WTC11 (cell line): ENCODE data around the gene C5orf24. TPM values are rescaled to one million over a fixed set of nuclear protein-coding genes. Genes with fewer than 3 reads are reported as not detected.

Source experiments
- ATAC-seq: fragments of 200-7000 bp; cut with Tn5 transposase; 2 replicates; pipeline ENCODE4 v1.10.0; 2021; ENCODE audit warnings: mild to moderate bottlenecking, moderate library complexity
- CTCF ChIA-PET: fragments of 300-600 bp; sonication (Branson Sonifier 250); formaldehyde crosslinking; loops from one replicate; lab custom pipeline; 2021; ENCODE audit warnings: antibody characterized with exemption; lab: Charles Lee
- POLR2A ChIA-PET: fragments of 350-600 bp; sonication (Branson Sonifier 250); formaldehyde crosslinking; loops from one replicate; lab custom pipeline; 2021; ENCODE audit warnings: antibody characterized with exemption; lab: Charles Lee
- DNase-seq: peaks from one replicate; pipeline ENCODE4 v3.0.0; 2021; ENCODE audit warnings: low spot score
- H3K27ac Mint-ChIP-seq: 2 replicates; pipeline ENCODE4 v1.8.0; 2021; ENCODE audit warnings: mixed read lengths
- H3K27me3 Mint-ChIP-seq: 2 replicates; pipeline ENCODE4 v1.8.0; 2021; ENCODE audit warnings: low read depth, mild to moderate bottlenecking, moderate library complexity, mixed read lengths
- H3K36me3 Mint-ChIP-seq: 2 replicates; pipeline ENCODE4 v1.8.0; 2021; ENCODE audit warnings: mixed read lengths
- H3K4me1 Mint-ChIP-seq: 2 replicates; pipeline ENCODE4 v1.8.0; 2022; ENCODE audit warnings: mixed read lengths
- H3K4me3 Mint-ChIP-seq: 2 replicates; pipeline ENCODE4 v1.8.0; 2021; ENCODE audit warnings: mild to moderate bottlenecking, moderate library complexity, mixed read lengths
- H3K9me3 Mint-ChIP-seq: 2 replicates; pipeline ENCODE4 v1.8.0; 2021; ENCODE audit warnings: mixed read lengths
- CREB1 ChIP-seq: sonication (generic); formaldehyde crosslinking; IDR thresholded peaks from 2 replicates; pipeline ENCODE4 v1.8.0; 2023; ENCODE audit warnings: mild to moderate bottlenecking, missing genetic modification reagents
- CTCF ChIP-seq: fragments of 200-600 bp; IDR thresholded peaks from 2 replicates; pipeline ENCODE4 v1.8.0; 2022; ENCODE audit warnings: antibody characterized with exemption
- GABPB1 ChIP-seq: sonication (generic); formaldehyde crosslinking; IDR thresholded peaks from 2 replicates; pipeline ENCODE4 v1.8.1; 2023; ENCODE audit warnings: mild to moderate bottlenecking, missing genetic modification reagents
- HMGA2 ChIP-seq: fragments of 250-450 bp; sonication (Bioruptor Pico); IDR thresholded peaks from 2 replicates; pipeline ENCODE4 v1.4.0; 2021; ENCODE audit warnings: mild to moderate bottlenecking, moderate library complexity
- MYBL2 ChIP-seq: sonication (generic); formaldehyde crosslinking; IDR thresholded peaks from 2 replicates; pipeline ENCODE4 v1.8.1; 2023; ENCODE audit warnings: mild to moderate bottlenecking, moderate library complexity, missing genetic modification reagents
- NR3C1 ChIP-seq: sonication (generic); formaldehyde crosslinking; conservative IDR thresholded peaks from 2 replicates; pipeline ENCODE4 v1.8.1; 2023; ENCODE audit warnings: low read depth, mild to moderate bottlenecking, missing genetic modification reagents
- TP53 ChIP-seq: sonication (generic); formaldehyde crosslinking; IDR thresholded peaks from 2 replicates; pipeline ENCODE4 v1.8.1; 2023; ENCODE audit warnings: mild to moderate bottlenecking, missing genetic modification reagents
- ZBTB43 ChIP-seq: sonication (generic); formaldehyde crosslinking; IDR thresholded peaks from 2 replicates; pipeline ENCODE4 v1.8.1; 2023; ENCODE audit warnings: mild to moderate bottlenecking, missing genetic modification reagents
- ZNF416 ChIP-seq: fragments of 250-450 bp; sonication (Bioruptor Pico); IDR thresholded peaks from 2 replicates; pipeline ENCODE4 v1.9.0; 2021; ENCODE audit warnings: mild to moderate bottlenecking, inconsistent platforms
- ZNF532 ChIP-seq: fragments of 250-450 bp; sonication (Bioruptor Pico); IDR thresholded peaks from 2 replicates; pipeline ENCODE4 v1.9.0; 2021; ENCODE audit warnings: mild to moderate bottlenecking, borderline replicate concordance
- total RNA-seq: library from RNA; stranded (reverse); gene quantifications from 3 replicates; pipeline ENCODE4 v1.2.3, GENCODE V29; 2021
- TF ChIP-seq, protein P1 (sequence below): sonication (generic); formaldehyde crosslinking; IDR thresholded peaks from 2 replicates; pipeline ENCODE4 v1.8.0; 2022; ENCODE audit warnings: mild to moderate bottlenecking, missing genetic modification reagents
- TF ChIP-seq, protein P2 (sequence below): fragments of 250-450 bp; sonication (Bioruptor Pico); IDR thresholded peaks from 2 replicates; pipeline ENCODE4 v1.9.0; 2021; ENCODE audit warnings: moderate library complexity, mild to moderate bottlenecking, inconsistent platforms, borderline replicate concordance
- TF ChIP-seq, protein P3 (sequence below): sonication (generic); formaldehyde crosslinking; IDR thresholded peaks from 2 replicates; pipeline ENCODE4 v1.8.1; 2023; ENCODE audit warnings: mild to moderate bottlenecking, missing genetic modification reagents, borderline replicate concordance
- TF ChIP-seq, protein P4 (sequence below): sonication (generic); formaldehyde crosslinking; IDR thresholded peaks from 2 replicates; pipeline ENCODE4 v1.8.0; 2022; ENCODE audit warnings: mild to moderate bottlenecking, missing genetic modification reagents

C5orf24 gene
- total RNA-seq, 1 experiment from 2014 or later = 15.7 TPM

- TF ChIP-seq NR3C1 (CRISPR knock-in tag) (0 out of 2 replicates have a peak, but pooled peaks have one; percentile 84), TP53 (CRISPR knock-in tag) (0 out of 2 replicates have a peak, but pooled peaks have one; percentile 63), ZBTB43 (CRISPR knock-in tag) (0 out of 2 replicates have a peak, but pooled peaks have one; percentile 10), GABPB1 (CRISPR knock-in tag) (peak; percentile 44), MYBL2 (CRISPR knock-in tag) (0 out of 2 replicates have a peak, but pooled peaks have one; percentile 45), CREB1 (CRISPR knock-in tag) (no peak), ZNF416 (CRISPR knock-in tag) (0 out of 2 replicates have a peak, but pooled peaks have one; percentile 5), CTCF (peak; percentile 82)
- TF ChIP-seq, protein P1, sequence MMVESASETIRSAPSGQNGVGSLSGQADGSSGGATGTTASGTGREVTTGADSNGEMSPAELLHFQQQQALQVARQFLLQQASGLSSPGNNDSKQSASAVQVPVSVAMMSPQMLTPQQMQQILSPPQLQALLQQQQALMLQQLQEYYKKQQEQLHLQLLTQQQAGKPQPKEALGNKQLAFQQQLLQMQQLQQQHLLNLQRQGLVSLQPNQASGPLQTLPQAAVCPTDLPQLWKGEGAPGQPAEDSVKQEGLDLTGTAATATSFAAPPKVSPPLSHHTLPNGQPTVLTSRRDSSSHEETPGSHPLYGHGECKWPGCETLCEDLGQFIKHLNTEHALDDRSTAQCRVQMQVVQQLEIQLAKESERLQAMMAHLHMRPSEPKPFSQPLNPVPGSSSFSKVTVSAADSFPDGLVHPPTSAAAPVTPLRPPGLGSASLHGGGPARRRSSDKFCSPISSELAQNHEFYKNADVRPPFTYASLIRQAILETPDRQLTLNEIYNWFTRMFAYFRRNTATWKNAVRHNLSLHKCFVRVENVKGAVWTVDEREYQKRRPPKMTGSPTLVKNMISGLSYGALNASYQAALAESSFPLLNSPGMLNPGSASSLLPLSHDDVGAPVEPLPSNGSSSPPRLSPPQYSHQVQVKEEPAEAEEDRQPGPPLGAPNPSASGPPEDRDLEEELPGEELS (CRISPR knock-in tag) = 0 out of 2 replicates have a peak, but pooled peaks have one; percentile 31
- TF ChIP-seq, protein P2, sequence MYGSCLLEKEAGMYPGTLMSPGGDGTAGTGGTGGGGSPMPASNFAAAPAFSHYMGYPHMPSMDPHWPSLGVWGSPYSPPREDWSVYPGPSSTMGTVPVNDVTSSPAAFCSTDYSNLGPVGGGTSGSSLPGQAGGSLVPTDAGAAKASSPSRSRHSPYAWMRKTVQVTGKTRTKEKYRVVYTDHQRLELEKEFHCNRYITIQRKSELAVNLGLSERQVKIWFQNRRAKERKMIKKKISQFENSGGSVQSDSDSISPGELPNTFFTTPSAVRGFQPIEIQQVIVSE = no peak
- TF ChIP-seq, protein P3, sequence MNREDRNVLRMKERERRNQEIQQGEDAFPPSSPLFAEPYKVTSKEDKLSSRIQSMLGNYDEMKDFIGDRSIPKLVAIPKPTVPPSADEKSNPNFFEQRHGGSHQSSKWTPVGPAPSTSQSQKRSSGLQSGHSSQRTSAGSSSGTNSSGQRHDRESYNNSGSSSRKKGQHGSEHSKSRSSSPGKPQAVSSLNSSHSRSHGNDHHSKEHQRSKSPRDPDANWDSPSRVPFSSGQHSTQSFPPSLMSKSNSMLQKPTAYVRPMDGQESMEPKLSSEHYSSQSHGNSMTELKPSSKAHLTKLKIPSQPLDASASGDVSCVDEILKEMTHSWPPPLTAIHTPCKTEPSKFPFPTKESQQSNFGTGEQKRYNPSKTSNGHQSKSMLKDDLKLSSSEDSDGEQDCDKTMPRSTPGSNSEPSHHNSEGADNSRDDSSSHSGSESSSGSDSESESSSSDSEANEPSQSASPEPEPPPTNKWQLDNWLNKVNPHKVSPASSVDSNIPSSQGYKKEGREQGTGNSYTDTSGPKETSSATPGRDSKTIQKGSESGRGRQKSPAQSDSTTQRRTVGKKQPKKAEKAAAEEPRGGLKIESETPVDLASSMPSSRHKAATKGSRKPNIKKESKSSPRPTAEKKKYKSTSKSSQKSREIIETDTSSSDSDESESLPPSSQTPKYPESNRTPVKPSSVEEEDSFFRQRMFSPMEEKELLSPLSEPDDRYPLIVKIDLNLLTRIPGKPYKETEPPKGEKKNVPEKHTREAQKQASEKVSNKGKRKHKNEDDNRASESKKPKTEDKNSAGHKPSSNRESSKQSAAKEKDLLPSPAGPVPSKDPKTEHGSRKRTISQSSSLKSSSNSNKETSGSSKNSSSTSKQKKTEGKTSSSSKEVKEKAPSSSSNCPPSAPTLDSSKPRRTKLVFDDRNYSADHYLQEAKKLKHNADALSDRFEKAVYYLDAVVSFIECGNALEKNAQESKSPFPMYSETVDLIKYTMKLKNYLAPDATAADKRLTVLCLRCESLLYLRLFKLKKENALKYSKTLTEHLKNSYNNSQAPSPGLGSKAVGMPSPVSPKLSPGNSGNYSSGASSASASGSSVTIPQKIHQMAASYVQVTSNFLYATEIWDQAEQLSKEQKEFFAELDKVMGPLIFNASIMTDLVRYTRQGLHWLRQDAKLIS (CRISPR knock-in tag) = 0 out of 2 replicates have a peak, but pooled peaks have one; percentile 34
- TF ChIP-seq, protein P4, sequence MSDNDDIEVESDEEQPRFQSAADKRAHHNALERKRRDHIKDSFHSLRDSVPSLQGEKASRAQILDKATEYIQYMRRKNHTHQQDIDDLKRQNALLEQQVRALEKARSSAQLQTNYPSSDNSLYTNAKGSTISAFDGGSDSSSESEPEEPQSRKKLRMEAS (CRISPR knock-in tag) = peak; percentile 44; the same call in 1 of the 2 replicates
These were observed 59.0 kb downstream of the C5orf24 start, which contains the start of gene PCBD2 (continued) for GRCh38 chr5:134904610-134905245.

DNA sequence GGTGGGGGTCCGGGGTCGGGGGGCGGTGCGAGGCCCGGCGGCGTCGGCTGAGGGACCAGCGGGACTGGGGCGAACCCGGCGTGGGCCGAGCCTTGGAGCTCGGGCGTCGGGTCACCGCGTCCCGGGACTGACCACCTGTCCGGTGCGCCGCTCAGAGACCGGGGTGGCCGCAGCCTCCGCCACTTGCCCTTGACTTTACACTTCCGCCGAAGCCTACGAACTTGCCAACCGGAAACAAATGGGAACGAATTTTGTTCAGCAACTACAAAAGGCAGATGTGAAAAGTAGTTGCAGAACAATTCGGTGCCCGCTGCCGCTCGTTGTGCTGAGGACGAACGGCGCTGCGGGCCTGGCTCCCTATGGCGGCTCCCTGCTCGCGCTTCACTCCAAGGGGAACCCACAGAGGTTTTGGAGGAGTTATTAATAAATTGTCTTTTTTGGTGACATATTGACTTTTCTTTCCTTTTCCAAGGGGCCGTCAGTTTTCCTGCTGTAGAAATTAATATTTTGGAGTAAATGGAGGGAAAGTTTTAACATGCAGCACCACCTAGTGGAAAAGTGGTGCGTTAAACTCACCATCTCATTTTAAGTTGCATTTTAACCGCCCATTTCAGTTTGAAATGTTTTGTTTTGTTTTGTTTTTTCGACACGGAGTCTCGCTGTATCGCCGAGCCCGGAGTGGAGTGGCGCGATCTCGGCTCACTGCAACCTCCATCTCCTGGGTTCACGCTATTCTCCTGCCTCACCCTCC is 59.7 kb downstream of the C5orf24 start:
- DNase-seq (no peak), ATAC-seq (peak; percentile 0; the same call in 1 of the 2 replicates)
- Mint-ChIP-seq H3K27me3 (no peaks in the 10 kb centered on the region), H3K4me1 (peaks cover 7% of the 10 kb centered on the region), H3K27ac (peak overlapping the region; percentile 95), H3K36me3 (no peaks in the 10 kb centered on the region), H3K9me3 (no peaks in the 10 kb centered on the region), H3K4me3 (peak overlapping the region; percentile 92)
- ChIA-PET POLR2A (interaction anchor here (0.7 to 2.6 kb wide), 7 partner anchors 32 to 679 kb away, joined by 3 to 20 read pairs (median 3); partner anchors contain the start of genes C5orf24, CAMLG, PPP2CA and TXNDC15), CTCF (interaction anchor here (0.6 to 3.3 kb wide), 26 partner anchors 9 to 318 kb away, joined by 3 to 30 read pairs (median 6); partner anchors contain the start of genes C5orf24, CAMLG and TXNDC15)
- TF ChIP-seq GABPB1 (CRISPR knock-in tag) (no peak), HMGA2 (CRISPR knock-in tag) (no peak), ZNF532 (CRISPR knock-in tag) (no peak)
- TF ChIP-seq, protein P1 (CRISPR knock-in tag) = no peak
